Measurements from ENCODE around the gene STAT4.

The STAT4 gene

DNA sequence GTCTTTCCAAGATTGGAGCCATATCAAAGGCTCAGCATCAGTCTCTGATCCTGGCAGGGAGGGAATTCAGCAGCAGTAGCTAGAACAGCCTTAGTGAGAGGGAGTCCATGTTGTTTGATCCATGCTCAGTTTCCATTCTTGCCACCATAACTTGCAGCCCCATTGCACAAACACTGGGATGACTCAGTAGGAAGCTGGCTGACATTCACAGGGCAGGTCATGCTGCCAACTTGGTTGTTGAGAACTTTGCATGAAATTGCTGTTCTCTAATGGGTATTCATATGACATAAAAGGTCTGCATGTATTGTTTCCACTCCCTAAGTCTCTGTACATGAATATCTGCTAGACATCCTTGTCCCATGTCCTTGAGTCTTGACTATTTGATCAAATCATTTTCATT lies 29.9 kb upstream of the STAT4 start:
- Histone ChIP-seq H3F3A (ENCODE audit: insufficient read depth, low read length) (no peaks in the 10 kb centered on the region), H3K27me3 (replicated peaks; ENCODE audit: insufficient read depth, low read length) (no peaks in the 10 kb centered on the region), H3K9me3 (replicated peaks; ENCODE audit: insufficient read depth, low read length) (no peaks in the 10 kb centered on the region), H3K4me2 (ENCODE audit: low read depth, low read length) (no peak overlapping the region), H3K4me1 (ENCODE audit: low read length) (peaks cover 12% of the 10 kb centered on the region), H3K36me3 (replicated peaks; ENCODE audit: insufficient read depth, low read length) (no peaks in the 10 kb centered on the region), H3K4me3 (ENCODE audit: low read length) (no peak overlapping the region), H2AFZ (ENCODE audit: low read length) (no peak overlapping the region), H3K9ac (ENCODE audit: low read length) (no peak overlapping the region), H3K27ac (ENCODE audit: low read length) (no peak overlapping the region), H3K79me2 (ENCODE audit: low read length) (no peaks in the 10 kb centered on the region), H4K20me1 (ENCODE audit: insufficient read depth, low read length) (no peaks in the 10 kb centered on the region), H3K9me2 (replicated peaks; ENCODE audit: insufficient read depth, low read length) (no peaks in the 10 kb centered on the region)
- DNase-seq: no peak
- TF ChIP-seq CTCF (IDR thresholded peaks at IDR 0.05; ENCODE audit: low read length) (no peak), EZH2 (optimal IDR thresholded peaks at IDR 0.05; ENCODE audit: low read depth, low read length) (no peak)

DNA sequence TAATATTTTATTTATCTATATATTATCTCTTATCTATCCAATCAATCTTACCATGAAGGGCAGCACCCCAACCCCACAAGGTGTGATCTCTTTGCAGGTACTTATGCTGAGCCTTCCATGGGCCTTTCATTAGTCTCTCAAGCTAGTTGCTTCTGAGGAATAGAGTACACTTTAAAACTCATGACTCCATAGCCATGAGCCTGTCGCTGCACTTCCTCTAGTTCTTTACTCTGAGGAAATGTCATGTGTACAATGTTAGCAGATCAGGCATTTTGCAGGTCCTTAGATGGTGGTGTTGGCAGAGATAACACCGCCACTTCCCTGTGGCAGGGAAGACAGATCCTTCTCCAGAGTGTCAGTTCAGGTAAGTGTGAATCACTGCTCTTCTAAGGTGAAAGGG lies 29.5 kb upstream of the STAT4 start:
- Histone ChIP-seq H3F3A (ENCODE audit: insufficient read depth, low read length) (no peaks in the 10 kb centered on the region), H3K4me3 (ENCODE audit: low read length) (no peak overlapping the region), H3K9me3 (replicated peaks; ENCODE audit: insufficient read depth, low read length) (no peaks in the 10 kb centered on the region), H3K79me2 (ENCODE audit: low read length) (no peaks in the 10 kb centered on the region), H3K4me2 (ENCODE audit: low read depth, low read length) (no peak overlapping the region), H3K27me3 (replicated peaks; ENCODE audit: insufficient read depth, low read length) (no peaks in the 10 kb centered on the region), H3K9ac (ENCODE audit: low read length) (no peak overlapping the region), H3K9me2 (replicated peaks; ENCODE audit: insufficient read depth, low read length) (no peaks in the 10 kb centered on the region), H2AFZ (ENCODE audit: low read length) (no peak overlapping the region), H3K27ac (ENCODE audit: low read length) (no peak overlapping the region), H4K20me1 (ENCODE audit: insufficient read depth, low read length) (no peaks in the 10 kb centered on the region), H3K4me1 (ENCODE audit: low read length) (peaks cover 12% of the 10 kb centered on the region), H3K36me3 (replicated peaks; ENCODE audit: insufficient read depth, low read length) (no peaks in the 10 kb centered on the region)
- no peak for TF ChIP-seq EZH2 (optimal IDR thresholded peaks at IDR 0.05; ENCODE audit: low read depth, low read length)
- TF ChIP-seq CTCF (IDR thresholded peaks at IDR 0.05; ENCODE audit: low read length): no peak
- no peak for TF ChIP-seq EZH2phosphoT487 (IDR thresholded peaks at IDR 0.05; ENCODE audit: low read length)
- no peak for DNase-seq

GRCh38 chr2:191178806-191179514 lies 28.2 kb upstream of the STAT4 start:
- no peaks in the 10 kb centered on the region for H3K79me2 ChIP-seq (ENCODE audit: low read length)
- no peaks in the 10 kb centered on the region for H3K27me3 ChIP-seq (replicated peaks; ENCODE audit: insufficient read depth, low read length)
- H3K36me3 ChIP-seq (replicated peaks; ENCODE audit: insufficient read depth, low read length): no peaks in the 10 kb centered on the region
- H3K4me2 ChIP-seq (ENCODE audit: low read depth, low read length): no peak overlapping the region
- H3K27ac ChIP-seq (ENCODE audit: low read length): no peak overlapping the region
- H3K4me1 ChIP-seq (ENCODE audit: low read length): peaks cover 12% of the 10 kb centered on the region
- H3K9ac ChIP-seq (ENCODE audit: low read length): no peak overlapping the region
- TF ChIP-seq EZH2 (optimal IDR thresholded peaks at IDR 0.05; ENCODE audit: low read depth, low read length): no peak
- no peak for TF ChIP-seq EZH2phosphoT487 (IDR thresholded peaks at IDR 0.05; ENCODE audit: low read length)
- TF ChIP-seq CTCF (IDR thresholded peaks at IDR 0.05; ENCODE audit: low read length): no peak
- H4K20me1 ChIP-seq (ENCODE audit: insufficient read depth, low read length): no peaks in the 10 kb centered on the region
- H3K9me2 ChIP-seq (replicated peaks; ENCODE audit: insufficient read depth, low read length): no peaks in the 10 kb centered on the region
- no peak for DNase-seq
- no peaks in the 10 kb centered on the region for H3F3A ChIP-seq (ENCODE audit: insufficient read depth, low read length)
- no peak overlapping the region for H3K4me3 ChIP-seq (ENCODE audit: low read length)
- H2AFZ ChIP-seq (ENCODE audit: low read length): no peak overlapping the region
- no peaks in the 10 kb centered on the region for H3K9me3 ChIP-seq (replicated peaks; ENCODE audit: insufficient read depth, low read length)

All from MM.1S (cell line).